ENCODE data around the gene NPC2.
"Not testable (repeated sequence)": the region's sequence is repeated elsewhere in the genome, so short reads cannot be mapped to it uniquely, and the experiment has no call there.

The NPC2 gene

DNA sequence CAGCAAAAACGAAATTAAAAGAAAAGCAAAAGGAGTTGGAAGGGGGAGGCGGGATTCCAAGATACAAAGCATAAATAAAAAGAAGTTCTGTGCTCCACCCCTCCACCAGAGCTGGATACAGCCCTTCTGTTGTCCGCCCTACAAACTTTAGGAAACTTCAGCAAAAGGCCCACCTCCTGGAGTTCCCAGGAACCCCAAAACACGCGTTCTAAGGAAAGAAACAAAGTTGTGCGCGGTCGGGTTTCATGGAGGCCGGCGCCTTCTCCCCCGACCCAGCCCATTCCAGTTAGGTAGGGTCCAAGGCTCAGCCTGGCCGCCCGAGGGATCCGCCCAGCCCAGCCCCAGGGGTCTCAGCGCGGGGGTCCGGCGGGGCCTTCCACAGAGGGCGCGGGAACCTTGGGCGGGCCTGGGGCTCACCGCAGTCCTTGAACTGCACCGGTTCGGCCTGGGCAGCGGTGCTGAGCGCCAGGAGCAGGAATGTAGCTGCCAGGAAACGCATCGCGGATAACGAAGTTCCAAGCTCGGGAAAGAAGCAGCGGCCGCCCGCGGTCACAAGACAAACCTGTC lies at the start of gene NPC2:
Gene NPC2 (minus strand): TSS at position 530 of the 567 bp plus-strand sequence. CDS start 31 bp downstream, at position 499.
- peak in 1 of 2 donors; percentile 8 for DNase-seq

- no peak for DNase-seq
Measured at GRCh38 chr14:74542056-74542685, 49.1 kb upstream of the NPC2 start.

- DNase-seq = no peak
Measured at GRCh38 chr14:74541225-74541624, 48.1 kb upstream of the NPC2 start.

DNA sequence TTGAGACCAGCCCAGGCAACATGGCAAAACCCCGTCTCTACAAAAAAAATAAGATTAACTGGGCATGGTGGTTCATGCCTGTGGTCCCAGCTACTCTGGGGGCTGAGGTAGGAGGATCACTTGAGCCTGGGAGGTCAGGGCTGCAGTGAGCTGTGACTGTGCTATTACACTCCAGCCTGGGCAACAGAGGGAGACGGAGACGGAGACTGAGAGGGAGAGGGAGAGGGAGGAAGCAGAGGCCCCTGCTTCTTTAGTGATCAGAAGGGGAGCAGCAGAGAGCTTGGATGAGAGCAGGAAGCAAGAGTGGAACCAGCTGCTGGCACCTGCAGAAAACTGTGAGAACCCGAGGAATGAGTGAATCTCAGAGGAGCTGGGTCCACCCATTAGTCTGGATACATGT lies 46.4 kb upstream of the NPC2 start:
- DNase-seq = no peak

DNA sequence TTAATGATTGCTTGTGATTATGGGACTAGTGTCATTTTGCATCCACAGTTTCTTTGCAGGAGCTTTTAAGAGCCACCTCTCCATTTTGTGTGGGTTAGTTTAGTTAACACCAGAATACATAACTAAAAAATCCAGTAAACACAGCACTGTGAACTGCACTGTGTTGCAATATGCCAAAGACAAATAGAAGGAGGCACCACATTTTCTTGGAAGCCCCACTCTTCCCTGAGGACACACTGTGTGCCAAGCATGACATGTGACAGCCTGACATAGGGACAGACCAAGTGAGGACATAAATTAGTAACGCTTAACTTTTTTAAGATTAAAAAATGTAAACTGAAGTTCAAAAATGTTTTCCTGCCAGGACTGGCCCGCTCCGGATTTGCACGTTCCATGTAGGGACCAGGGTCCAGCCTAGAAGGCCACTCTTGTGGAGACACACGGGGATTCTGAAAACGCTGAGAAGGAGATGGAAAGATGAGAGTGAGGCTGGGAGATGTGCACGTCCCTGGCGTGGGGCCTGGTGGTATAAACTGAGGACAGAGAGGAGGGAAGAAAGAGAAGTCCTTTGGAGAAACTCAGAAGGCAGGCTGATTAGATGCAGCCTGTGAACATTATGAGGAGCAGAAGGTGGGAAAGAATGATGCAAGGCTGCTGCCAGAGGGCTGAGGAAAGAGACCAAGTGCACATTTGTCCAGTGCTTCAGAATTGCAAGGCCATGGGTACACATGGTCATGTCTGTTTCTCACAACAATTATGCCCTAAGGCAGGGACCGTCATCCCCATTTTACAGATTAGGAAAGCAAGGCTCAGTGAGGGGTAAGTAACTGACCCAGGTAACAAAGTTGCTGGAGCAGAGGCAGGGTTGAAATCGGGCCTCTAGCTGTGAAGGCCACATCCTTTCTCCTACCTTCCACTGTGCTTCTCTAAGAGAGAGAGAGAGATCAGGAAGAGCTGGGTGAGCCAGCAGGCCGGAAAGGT lies 45.6 kb upstream of the NPC2 start:
- no peak for DNase-seq

- not testable (repeated sequence) for DNase-seq
Measured at GRCh38 chr14:74536336-74536735, 43.2 kb upstream of the NPC2 start.

DNA sequence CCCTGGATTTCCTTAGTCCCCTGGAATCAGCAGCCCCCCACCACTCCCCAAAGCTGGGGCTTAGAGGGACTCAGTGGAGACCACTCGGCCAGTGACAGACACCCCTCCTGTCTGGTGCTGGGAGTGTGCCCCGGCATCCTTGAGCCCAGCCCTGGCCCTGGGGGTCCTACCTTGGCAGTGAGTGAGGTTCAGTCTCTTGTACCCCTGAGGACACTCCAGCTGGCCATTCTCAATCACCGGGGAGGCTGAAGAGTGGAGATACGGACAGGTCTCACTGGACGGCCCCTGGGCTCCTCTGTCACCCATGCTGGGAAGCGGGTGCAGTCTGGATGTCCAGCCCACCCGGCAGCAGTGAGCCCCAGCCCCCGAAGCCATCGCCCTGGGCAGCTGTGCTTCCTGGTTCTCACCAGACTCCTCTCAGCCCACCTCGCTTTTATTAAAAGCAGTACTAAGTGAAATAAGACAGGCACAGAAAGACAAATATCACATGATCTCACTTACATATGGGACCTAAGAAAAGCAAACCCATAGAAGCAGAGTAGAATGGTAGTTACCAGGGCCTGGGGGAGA lies 42.7 kb upstream of the NPC2 start:
- DNase-seq = no peak

- DNase-seq = no peak
Measured at GRCh38 chr14:74533576-74533975, 40.5 kb upstream of the NPC2 start.

- no peak for DNase-seq
Measured at GRCh38 chr14:74532246-74532645, 39.1 kb upstream of the NPC2 start.

DNA sequence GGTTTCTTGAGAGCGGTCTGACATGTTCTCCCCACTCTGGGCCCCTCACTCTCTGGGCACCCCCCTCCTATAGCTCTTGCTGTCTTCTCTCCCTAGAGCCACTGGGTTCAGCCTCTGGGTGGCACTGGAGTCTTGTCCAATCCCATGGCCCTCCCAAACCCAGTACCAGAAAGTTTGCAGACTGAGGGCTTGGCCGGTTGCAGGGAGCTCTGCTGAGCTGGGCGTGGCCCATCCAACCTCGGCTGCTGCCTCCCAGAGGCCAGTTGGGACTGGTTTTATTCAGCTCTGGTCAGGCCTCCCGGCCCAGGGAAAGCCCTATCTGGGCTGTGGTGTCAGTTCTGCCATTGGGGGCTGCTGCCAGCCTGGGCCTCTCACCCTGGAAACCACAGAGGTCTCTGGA lies 38.4 kb upstream of the NPC2 start:
- no peak for DNase-seq

DNA sequence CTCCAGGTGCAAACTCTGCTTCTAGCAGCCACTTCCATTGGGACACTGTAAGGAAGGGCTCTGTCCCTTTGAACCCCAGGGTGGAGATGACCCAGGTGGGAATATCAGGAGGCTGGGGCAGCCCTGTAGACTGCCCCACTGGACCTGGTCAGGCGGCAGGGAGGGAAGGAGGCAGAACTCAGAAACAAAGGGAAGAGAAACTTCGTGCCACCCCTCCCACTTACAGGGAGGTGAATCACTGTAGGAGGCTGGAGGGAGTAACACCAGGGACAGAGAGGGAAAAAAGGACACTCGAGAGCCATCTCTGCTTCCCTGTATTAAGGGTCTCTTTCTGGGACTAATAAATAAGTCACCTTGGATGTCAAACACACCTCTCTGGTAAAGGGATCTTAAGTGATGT lies 37.9 kb upstream of the NPC2 start:
- DNase-seq = no peak

GRCh38 chr14:74528886-74529285 lies 35.8 kb upstream of the NPC2 start:
- DNase-seq = no peak

DNA sequence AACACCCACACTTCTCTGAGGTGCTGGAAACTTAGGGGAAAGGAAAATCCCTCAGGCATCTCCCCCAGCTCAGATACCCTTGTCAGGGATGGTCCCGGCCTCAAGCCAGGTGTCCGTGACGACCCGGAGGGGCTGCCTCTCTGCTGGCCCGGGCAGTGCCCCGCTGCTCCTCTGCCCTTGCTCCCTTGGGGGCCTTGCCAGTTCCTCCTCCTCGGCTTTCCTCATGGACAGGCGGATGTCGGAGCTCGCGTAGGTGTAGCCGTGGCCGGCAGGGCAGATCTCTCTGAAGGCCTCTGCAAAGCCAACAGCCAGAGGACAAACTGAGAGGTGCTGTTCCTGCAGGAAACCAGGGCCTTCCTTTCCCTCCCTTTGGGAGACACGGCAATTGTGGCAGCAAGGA lies 35.3 kb upstream of the NPC2 start:
- no peak for DNase-seq

DNA sequence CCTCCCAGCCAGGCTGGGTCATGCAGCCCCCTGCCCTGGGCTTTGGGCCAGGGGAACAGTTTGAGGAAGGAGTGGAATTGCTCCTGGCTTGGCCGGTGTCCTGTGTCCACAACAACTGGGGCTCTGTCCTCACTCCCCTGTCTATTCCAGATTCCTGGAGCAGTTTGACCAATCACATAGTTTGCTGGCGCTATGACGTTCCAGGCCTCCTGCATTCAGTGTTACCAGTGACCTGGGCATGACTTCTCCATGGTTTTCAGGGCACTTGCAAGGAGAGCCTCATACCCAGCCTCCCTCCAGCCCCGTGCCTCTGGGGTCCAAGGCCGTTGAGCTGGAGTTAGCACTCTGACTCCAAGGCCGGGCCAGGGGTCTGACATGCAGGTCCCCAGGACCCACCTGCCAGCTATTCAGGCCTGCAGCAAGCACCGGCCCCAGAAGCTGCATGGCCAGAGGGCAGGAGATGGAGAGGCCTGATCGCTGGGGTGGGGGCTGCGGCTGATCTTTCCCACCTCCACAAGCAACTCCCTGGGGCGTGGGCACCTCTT lies 34.7 kb upstream of the NPC2 start:
- DNase-seq = no peak

DNA sequence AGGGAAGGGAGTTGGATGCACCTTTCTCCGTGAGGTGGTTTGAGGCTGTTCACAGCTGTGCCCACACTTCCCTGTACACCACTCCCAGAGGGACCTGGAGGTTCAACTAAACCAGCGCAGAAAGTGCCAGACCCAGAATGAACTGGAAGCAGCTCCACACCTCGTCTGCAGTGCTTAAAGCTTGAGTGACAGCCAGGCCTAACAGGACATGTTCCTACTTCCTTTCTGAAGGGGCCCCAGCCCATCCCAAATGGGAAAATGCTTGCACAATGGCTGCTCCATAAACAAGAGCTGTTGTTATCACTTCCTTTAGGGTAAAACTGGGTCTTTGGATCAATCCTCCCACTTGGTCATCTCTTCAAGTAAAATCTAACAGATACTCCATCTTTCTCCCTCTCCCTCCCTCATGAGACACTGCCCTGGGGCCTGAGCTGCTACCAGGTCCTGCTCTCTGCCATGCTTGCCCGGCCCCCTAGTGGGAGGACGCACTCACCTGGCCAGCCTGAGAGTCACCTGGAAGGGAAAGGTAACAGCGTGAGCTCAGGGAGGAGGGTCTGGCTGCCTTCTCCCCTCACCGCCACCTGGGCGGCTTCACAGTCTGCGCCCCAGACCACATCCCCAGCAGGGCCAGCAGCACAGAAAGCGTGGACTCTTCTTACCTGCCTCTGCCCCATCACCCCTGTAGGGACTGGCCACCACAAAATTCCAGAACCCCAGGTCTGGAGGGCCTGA lies 33.9 kb upstream of the NPC2 start:
- no peak for DNase-seq

- no peak for DNase-seq
Measured at GRCh38 chr14:74525361-74525851, 32.3 kb upstream of the NPC2 start.

DNA sequence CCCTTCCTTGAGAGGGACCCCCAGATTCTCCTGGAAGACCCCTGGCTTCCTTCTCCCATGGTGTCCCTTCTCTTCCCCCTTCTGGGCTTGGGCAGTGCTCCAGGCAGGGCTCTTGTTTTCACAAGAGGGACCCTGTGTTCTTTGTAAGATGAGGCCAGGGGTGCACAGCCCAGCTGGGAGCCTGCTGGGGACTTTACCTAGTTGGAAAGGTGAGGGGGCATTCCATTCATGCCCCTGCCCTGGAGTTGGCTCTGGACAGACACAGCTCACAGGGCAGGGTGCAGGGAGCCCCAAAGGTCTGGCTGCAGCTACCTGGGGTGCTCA lies 31.7 kb upstream of the NPC2 start:
- DNase-seq = no peak

DNA sequence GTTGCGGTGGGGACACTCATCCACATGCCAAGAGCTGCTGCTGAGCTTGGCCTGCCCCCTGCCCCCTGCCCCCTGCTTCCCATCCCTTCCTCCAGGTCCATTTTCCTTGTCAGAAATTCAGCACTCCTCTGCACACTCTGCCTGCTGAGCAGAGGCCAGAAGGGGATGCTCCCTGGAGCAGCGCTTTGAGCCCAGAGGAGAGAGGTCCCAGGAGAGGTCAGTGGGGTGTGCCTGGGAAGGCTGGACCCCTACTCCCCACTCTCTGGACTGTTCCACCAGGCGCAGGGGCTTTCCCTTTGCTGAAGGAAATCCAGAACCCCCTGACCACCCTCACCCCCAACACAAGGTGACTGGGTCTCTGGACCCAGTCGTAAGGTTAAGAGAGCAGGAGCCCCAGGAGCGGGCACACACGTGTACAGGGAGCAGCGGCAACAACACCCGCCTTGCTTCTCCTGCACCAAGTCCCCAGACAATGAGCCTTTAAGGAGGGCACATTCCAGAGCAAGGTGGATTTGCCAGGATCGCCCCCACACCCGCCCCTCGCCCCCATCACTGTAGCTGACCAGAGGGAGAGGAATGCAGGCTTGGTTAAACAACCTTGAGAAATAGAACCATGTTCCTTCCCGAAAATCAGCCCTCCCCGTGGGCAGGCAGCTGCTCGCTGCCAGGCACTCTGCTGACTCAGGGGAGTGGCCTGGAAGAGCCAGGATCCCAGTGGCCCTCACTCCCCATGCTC lies 31.1 kb upstream of the NPC2 start:
- DNase-seq = no peak

DNA sequence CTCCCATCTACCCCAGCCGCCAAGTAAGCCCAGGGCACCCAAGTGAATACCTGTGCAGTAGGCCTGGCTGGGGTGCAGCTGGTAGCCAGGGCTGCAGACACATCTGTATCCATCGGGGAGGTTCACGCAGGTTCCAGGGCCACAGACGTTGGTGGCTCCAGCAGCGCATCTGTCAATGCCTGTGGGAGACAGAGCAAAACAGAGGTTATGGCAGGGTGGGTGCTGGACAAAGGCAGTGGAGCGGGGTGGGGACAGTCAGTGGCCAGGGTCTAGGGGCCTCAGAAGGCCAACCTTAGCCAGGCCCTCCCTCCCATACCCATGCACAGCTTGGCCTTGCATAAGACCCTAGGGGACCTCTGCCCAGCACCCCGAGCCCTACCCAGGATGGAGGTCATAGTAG lies 29.6 kb upstream of the NPC2 start:
- no peak for DNase-seq

DNA sequence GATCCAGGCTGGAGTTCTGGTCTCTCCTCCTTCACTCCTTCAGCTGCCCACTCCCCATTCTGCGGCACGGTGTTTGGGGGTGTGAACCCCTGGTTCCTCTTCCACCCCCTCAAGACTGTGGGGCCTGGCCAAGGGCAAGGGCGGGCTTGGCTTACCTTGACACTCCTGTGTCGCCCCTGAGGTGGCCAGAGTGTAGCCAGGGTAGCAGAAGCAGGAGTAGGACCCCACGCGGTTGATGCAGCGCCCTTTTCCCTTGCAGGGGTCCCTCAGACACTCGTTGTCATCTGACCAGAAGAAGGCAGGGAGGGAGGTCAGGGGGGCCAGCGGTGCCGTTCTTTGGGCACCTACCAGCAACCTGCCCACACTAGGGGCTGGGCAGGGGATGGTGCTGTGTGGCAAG lies 28.7 kb upstream of the NPC2 start:
- no peak for DNase-seq

DNA sequence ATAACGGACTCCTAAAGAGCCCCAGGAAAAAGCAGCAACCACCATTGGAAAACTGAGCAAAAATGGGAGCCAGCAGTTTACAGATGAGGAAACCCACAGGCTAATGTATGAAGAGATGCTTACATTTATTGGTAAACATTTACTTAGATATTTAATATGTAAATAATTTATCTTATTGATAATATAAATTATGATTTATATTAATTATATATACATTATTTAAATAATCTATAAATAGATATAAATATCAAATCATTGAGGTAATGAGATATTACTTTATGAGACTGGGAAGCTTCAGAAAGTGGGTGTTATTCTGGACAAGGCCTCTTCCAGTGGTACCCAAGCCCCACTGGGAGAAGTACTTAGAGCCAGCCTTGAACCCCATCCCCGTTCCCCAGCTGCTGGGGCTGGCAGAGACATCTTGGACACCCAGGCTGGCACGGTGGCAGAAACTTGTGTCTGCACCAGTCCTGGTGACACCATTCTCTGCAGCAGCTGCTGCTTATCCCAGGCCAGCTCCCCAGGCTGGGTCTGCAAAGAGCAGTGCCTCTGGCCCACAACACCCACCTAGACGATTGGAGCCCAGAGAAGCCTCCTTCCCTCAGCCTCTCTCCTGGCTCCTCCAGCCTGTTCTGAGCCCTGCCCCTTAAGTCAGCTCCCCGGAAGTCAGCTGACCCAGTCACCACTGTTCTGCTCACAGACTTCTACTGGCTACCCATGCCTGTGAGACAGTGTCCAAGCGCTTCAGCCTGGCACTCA lies 26.4 kb upstream of the NPC2 start:
- DNase-seq = no peak
